Measurements from ENCODE around the gene ASGR2.
"Not testable (repeated sequence)": the region's sequence is repeated elsewhere in the genome, so short reads cannot be mapped to it uniquely, and the experiment has no call there.

The ASGR2 gene

GRCh38 chr17:7095625-7096024, 19.0 kb downstream of the ASGR2 start:
- H3K4me3 ChIP-seq (ENCODE audit: low read depth, low read length) = no peak overlapping the region
- TF ChIP-seq CTCF (IDR thresholded peaks at IDR 0.05; ENCODE audit: borderline replicate concordance, insufficient read depth, low read depth, low read length) = no peak

DNA sequence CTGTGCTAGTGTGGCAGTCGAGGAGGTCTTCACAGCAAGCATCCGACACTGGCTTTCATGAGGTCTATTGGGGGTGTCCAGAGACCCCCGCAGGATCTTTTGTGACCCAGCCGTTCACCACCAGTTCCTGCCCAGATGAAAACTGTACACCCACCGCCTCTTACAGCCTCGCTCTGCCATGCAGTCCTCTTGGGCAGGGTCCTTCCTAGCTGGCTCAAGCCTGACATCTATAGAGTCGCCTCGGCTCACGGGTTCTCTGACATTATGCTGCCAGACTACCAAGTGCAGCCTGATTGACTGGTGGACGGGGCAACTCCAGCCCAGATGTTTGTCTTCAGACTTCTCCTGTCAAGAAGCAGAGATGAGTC, 20.0 kb downstream of the ASGR2 start:
- TF ChIP-seq CTCF (IDR thresholded peaks at IDR 0.05; ENCODE audit: borderline replicate concordance, insufficient read depth, low read depth, low read length) = no peak

DNA sequence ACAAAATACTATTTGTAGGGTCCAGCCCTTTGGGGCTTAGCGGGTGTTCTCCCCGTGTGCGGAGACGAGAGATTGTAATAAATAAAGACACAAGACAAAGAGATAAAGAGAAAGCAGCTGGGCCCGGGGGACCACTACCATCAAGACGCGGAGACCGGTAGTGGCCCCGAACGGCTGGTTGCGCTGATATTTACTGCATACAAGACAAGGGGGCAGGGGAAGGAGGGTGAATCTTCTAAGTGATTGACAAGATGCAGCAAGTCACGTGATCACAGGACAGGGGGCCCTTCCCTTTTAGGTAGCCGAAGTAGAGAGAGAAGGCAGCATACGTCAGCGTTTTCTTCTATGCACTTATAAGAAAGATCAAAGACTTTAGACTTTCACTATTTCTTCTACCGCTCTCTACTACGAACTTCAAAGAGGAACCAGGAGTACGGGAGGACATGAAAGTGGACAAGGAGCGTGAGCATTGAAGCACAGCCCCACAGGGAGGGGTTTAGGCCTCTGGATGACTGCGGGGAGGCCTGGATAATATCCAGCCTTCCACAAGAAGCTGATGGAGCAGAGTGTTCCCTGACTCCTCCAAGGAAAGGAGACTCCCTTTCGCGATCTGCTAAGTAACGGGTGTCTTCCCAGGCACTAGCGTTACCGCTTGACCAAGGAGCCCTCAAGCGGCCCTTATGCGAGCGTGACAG, 23.2 kb downstream of the ASGR2 start:
- H3K4me3 ChIP-seq (ENCODE audit: low read depth, low read length) = not testable (repeated sequence)

More for the DNA sequence above, 20.0 kb downstream of the ASGR2 start:
- no peak overlapping the region for H3K4me3 ChIP-seq (ENCODE audit: low read depth, low read length)

DNA sequence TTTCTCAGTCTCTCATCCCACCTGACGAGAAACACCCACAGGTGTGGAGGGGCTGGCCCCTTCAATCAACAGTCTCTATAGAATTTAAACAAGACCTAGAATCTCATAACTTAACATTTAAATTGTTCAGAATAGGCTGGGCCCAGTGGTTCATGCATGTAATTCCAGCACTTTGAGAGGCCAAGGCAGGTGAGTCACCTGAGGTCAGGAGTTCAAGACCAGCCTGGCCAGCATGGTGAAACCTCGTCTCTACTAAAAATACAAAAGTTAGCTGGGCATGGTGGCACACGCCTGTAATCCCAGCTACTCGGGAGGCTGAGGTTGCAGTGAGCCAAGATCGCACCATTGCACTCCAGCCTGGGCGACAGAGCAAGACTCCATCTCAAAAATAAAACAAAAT, 25.1 kb downstream of the ASGR2 start:
- H3K4me3 ChIP-seq (ENCODE audit: low read depth, low read length) = not testable (repeated sequence)

GRCh38 chr17:7088442-7088841, 26.2 kb downstream of the ASGR2 start:
- not testable (repeated sequence) for H3K4me3 ChIP-seq (ENCODE audit: low read depth, low read length)

DNA sequence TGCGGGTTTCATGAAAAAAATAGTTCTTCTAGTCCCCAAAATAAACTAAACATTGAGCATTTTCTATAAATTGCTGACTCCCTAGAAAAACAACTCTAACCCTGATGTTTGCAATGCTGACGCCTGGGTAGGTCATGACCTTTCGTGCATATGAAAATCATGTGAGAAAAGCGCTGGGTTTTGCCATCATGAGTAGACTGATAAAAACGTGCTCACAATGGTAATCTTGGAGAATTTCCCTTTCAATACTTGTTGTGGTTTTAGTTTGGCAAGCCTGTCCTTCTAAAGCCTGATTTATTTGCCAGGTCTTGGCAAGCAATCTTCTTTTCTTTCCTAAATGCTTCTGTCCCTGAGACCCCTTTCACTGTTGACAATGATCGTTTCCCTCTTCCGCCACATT, 30.5 kb downstream of the ASGR2 start:
- H3K4me3 ChIP-seq (ENCODE audit: low read depth, low read length) = no peak overlapping the region
- TF ChIP-seq CTCF (IDR thresholded peaks at IDR 0.05; ENCODE audit: borderline replicate concordance, insufficient read depth, low read depth, low read length) = no peak

- TF ChIP-seq CTCF (IDR thresholded peaks at IDR 0.05; ENCODE audit: borderline replicate concordance, insufficient read depth, low read depth, low read length) = no peak
- H3K4me3 ChIP-seq (ENCODE audit: low read depth, low read length) = no peak overlapping the region
Observed at GRCh38 chr17:7083592-7083991, 31.0 kb downstream of the ASGR2 start.

GRCh38 chr17:7081341-7082062, 33.1 kb downstream of the ASGR2 start:
- TF ChIP-seq CTCF (IDR thresholded peaks at IDR 0.05; ENCODE audit: borderline replicate concordance, insufficient read depth, low read depth, low read length) = no peak

More at GRCh38 chr17:7081341-7082062, 33.1 kb downstream of the ASGR2 start:
- H3K4me3 ChIP-seq (ENCODE audit: low read depth, low read length) = no peak overlapping the region

All from GM12875 (cell line).